ENCODE data around the gene HOXA7.

HOXA7 gene

GRCh38 chr7:27193335-27194001 lies 37.0 kb upstream of the HOXA7 start:
- DNase-seq, result no peak

GRCh38 chr7:27192546-27193334 lies 36.3 kb upstream of the HOXA7 start:
- no peak for DNase-seq

GRCh38 chr7:27191833-27192545 lies 35.5 kb upstream of the HOXA7 start:
- DNase-seq, result no peak

GRCh38 chr7:27191161-27191731 lies 34.8 kb upstream of the HOXA7 start:
- DNase-seq, result no peak

GRCh38 chr7:27189997-27190748 lies 33.7 kb upstream of the HOXA7 start:
- no peak for DNase-seq

- DNase-seq, result no peak
These were observed 33.0 kb upstream of the HOXA7 start for GRCh38 chr7:27189295-27189996.

GRCh38 chr7:27188386-27189294 lies 32.2 kb upstream of the HOXA7 start:
- DNase-seq, result peak; percentile 47

- no peak for DNase-seq
These were observed 31.3 kb upstream of the HOXA7 start for GRCh38 chr7:27187475-27188385.

- DNase-seq, result no peak
These were observed 30.4 kb upstream of the HOXA7 start for GRCh38 chr7:27186668-27187474.

- no peak for DNase-seq
These were observed 29.6 kb upstream of the HOXA7 start for GRCh38 chr7:27185854-27186667.

GRCh38 chr7:27185013-27185853 lies 28.8 kb upstream of the HOXA7 start, which contains the start of gene HOXA11:
HOXA11 (minus strand) TSS chr7:27185232; CDS start chr7:27185144, 88 bp downstream.
- DNase-seq, result no peak

- DNase-seq, result no peak
These were observed 28.0 kb upstream of the HOXA7 start for GRCh38 chr7:27184337-27185012.

GRCh38 chr7:27183682-27184336 lies 27.3 kb upstream of the HOXA7 start:
- no peak for DNase-seq

GRCh38 chr7:27182861-27183681 lies 26.6 kb upstream of the HOXA7 start:
- no peak for DNase-seq

Measured in GDM1 (cell line).